Tongue (tissue), 2 donors: ENCODE measurements around the gene MCM5. TPM values are rescaled to one million over a fixed set of nuclear protein-coding genes. Genes with fewer than 3 reads are reported as not detected.
A peak's percentile ranks its signal among the peaks of the same experiment; 100 is the strongest.
"Not testable (repeated sequence)": the region's sequence is repeated elsewhere in the genome, so short reads cannot be mapped to it uniquely, and the experiment has no call there.

Experiments used
- DNase-seq: peaks from one replicate; pipeline ENCODE4 v3.0.0-alpha.2; 2015
- total RNA-seq: library from RNA; depleted of rRNA; stranded (reverse); fragments of >200 nt; gene quantifications from one replicate; pipeline ENCODE4 v1.2.3, GENCODE V29; 2014

MCM5 gene
- total RNA-seq, 1 donor from 2014 or later, result 26.7 TPM

DNA sequence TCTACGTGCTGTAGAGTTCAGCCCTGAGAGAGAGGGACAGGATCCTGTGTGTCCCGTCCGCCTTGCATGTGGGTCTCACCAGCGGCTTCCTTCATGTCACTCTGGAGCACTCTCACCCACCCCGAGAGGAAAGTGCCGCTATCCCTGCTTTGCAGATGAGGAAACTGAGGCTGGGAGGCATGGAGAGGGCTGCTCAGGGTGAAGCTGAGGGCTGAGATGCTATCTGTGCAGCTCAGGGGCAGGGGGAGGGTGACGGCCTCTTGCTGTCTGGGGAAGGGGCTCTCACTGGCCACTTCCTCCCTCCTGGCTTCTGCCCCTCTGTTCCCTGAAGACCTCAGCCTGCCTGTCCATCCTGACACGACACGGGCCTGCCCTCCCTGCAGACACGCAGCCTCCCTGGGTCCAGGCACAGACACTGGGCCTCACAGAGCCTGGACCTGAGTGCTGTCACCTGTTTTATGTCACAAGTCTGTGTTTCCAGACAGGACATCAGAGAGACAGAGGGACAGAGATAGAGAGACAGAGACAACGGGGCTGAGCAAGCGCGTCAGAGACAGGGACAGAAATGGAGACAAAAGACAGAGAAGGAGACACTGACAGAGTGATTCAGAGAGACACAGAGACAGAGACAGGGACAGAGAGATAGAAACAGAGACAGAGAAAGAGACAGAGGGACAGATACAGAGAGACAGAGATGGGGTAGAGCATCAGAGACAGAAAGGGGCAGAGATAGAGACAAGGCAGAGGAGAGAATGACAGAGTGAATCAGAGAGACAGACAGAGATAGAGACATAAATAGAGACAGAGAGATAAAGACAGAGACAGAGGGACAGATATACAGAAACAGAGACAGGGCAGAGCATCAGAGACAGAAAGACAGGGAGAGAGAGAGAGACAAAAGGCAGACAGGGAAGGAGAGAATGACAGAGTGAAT is 53.1 kb downstream of the MCM5 start:
- no peak for DNase-seq

DNA sequence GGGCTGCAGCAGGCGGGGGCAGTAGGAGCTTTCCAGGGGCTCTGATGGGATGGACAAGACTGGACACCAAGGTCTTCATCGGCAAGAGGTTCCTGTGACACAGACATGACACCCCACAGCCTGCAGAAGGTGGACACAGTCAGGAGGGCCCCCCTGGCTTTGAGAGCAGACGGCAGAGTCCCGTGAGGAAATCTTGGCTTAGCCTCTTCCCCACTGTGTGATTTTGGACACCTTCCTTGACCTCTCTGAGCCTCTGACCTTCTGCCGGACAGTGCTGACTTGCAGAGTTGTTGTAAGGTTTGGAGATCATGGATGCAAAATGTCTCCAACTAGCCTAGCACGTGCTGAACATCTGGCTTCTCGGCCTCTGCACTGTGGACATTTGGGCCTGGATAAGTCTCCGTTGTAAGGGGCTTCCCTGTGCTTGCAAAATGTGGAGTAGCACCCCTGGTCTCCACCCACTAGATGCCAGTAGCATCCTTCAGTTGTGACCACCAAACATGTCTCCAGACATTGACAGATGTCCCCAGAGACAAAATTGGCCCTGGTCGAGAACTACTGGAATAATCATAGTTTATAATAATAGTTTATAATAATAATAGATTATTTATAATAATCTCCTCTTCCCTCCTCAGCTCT is 54.6 kb downstream of the MCM5 start:
- DNase-seq, result no peak

DNA sequence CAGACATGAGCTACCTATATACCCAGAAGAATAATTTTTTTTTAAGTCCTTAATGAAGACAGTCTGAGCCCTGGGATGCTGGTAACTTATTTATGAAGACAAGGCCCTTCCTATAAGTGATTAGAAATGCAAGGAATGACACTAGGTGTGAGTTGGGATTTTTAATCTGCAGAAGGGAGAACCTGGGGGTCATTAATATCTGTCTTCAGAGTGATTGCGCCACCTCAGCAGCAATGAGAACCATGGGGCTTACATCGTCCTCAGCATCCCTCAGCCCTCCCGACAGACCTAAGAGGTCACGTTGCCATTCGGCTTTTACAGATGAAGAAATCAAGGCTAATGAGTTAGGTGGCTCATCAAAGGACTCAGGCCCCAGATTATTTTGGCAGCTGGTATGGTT is 55.6 kb downstream of the MCM5 start:
- no peak for DNase-seq

DNA sequence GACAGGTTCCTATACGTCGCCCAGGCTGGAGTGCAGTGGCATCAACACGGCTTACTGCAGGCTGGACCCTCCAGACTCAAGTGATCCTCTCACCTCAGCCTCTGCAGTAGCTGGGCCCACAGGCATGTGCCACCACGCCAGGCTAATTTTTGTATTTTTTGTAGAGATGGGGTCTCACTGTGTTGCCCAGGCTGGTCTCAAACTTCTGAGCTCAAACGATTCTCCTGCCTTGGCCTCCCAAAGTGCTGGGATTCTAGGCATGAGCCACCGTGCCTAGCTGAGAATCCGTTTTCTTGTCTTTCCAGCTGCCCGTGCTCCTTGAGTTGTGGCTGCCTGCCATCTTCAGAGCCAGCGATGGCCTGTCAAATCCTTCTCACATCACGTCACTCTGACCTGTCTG is 56.8 kb downstream of the MCM5 start:
- DNase-seq, result no peak

DNA sequence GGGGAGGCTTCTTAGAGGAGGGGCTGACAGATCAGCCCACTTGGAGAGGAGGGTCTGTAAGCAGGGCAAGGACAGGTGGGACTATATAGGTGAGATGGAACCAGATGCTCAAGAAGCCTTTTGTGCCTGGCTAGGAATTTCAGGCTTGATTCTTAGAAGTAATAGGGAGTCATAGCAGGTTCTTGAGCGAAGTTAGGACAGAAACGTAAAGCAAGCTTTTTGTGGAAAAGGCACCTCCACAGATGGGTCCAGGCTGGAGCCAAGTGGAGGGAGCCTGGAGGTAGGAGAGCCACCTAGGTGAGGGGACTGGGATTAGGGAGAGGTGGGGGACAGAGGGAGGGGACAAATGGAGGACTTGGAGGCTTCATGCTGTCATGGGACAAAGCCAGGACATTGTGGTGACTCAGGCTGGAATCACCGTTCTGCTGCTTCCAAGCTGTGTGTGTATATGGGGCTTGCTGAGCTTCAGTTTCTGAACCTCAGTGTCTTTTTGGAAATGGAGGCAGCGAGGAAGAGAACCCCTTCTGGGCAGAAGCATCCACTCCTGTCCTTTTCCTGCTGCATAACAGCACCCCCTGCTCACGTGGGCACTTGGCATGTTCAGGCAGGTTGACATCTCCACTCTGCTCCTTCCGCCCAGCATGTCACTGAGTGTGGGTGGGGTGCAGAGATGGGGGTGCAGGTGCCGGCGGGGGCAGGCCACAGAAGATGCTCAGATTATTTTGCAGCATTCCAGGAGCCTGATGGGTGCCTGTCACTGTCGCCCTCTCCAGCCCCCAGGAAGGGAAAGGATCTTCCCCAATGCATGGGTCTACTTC is 58.0 kb downstream of the MCM5 start:
- no peak for DNase-seq

DNA sequence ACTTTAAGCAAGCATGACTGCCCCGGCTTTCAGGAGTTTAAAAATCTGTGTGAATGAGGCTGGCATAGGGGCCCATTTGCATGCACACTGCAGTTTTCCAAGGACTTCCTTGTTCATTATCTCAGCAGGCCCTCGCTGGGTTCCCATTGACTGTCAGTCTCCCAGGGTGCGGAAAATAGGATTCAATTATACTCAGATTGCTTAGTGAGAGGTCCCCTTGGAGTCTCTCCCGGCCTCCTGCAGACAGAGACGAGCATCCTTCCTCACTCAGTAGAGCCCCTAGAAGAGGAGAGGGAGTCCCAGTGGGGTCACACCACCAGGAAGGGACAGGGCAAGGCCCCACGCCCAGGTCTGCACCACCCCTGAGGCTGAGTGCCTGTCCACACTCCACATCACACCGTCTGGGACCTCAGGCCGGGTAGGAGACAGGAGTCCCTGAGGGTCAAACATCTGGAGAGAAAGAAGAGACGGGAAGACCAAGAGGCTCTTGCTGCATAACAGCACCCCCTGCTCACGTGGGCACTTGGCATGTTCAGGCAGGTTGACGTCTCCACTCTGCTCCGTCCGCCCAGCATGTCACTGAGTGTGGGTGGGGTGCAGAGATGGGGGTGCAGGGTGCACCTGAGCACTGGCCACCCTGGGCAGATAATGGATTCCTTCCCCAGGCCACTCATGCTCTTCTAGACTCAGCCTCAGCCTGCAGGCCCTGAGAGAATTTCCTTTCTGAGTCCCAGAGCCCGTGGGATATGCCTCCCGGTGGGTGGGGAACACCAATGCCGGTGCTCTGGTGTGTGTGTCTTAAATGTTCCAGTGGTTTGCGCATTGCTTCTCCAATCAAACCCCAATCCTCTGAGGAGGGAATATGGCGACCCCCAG is 58.8 kb downstream of the MCM5 start:
- no peak for DNase-seq

DNA sequence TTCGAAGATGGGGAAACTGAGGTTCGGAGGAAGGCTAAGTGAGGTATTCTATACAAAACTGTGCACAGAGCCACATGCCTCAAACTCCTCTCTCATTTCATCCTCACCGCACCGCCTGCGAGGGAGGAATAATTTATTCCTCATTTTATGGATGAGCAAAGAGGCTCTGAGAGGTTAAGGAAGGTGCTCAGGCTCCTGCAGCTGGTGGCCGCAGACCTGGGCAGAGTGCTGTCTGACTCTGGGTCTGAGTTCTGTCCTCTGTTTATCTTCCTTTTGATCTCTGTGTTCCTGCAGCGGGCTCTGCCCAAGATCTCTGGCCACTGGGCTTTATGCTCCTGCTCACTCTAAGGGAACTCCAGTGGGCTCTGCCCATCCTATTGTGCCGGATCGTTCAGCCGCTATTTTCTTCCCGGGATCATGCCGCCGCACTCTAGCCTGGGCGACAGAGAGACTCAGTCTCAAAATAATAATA is 59.5 kb downstream of the MCM5 start:
- DNase-seq, result no peak

DNA sequence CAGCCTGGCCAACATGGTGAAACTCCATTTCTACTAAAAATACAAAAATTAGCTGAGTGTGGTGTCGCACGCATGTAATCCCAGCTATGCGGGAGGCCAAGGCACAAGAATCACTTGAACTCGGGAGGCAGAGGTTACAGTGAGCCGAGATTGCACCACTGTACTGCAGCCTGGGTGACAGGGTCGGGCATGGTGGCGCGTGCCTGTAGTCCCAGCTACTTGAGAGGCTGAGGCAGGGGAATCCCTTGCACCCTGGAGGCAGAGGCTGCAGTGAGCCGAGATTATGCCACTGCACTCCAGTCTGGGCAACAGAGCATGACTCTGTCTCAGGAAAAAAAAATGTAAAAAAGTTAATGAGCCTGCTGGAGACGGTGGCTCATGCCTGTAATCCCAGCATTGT is 60.0 kb downstream of the MCM5 start:
- DNase-seq, result not testable (repeated sequence)

DNA sequence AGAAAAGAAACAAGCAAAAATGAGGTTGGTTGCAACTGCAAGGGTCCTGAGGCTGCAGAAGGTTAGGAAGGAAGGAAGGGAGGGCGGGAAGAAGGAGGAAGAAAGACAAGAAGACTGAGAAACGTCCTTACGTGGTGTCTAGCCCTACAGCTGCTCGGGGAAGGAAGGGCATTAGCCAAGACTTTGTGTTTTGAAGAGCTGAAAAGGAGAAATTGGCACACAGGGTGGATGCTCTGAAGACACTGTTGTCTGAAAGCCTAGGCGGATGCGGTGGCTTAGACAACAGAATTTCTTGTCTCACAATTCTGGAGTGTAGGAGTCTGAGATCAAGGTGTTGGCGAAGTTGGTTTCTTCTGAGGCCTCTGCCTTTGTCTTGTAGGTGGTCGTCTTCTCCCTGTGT is 60.7 kb downstream of the MCM5 start:
- DNase-seq, result no peak

DNA sequence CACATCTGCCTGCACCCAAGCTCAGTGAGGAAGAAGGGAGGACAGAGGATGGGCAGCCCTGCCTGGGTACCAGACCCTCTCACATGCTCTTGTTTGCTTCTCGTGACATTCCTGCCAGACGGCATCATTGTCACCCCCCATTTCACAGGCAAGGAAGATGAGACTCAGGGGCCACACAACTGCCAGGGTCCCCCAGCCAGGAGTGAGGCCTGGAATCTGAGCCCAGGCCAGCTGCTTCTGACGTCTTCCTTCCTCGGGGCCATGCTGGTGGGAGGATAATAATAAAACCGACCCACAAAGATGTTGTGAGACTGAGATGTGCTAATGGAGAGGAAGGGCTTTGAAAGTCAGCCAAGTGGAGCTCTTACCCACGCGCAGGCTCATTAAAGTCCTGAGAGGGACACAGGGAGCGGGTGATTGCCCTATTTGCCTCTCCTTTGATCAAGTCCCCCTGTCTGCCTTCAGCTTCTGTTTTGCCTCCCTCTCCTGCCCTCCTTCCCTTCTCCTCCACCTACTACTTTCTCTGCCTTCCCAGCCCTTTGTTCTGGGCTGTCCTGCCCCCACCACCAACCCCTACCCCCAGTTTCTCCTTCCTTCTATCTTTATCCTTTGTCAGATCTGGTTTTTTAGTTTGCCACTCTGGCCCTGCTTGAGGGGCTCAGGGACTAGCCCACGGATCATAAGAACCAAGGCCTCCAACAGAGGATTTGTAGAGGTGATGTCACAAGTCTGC is 62.7 kb downstream of the MCM5 start:
- DNase-seq, result no peak

DNA sequence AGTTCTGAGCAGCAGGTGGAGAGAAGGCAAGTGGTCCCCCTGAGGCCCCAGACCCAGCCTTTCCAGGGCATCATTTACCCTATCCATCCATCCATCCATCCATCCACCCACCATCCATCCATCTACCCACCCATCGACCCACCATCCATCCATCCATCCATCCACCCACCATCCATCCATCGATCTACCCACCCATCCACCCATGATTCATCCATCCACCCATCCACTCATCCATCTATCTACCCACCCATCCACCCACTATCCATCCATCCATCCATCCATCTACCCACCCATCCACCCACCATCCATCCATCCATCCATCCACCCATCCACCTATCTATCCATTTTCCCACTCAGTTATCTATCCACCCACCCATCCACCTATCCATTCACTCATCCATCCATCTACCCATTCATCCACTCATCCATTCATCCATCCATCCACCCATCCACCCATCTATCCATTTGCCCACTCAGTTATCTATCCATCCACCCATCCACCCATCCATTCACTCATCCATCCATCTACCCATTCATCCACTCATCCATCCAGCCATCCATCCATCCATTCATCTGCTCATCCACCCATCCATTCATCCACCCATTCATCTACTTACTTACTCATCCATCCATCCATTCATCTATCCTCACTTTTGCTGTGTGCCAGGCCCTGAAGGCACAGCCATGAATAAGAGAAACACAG is 63.4 kb downstream of the MCM5 start:
- no peak for DNase-seq

DNA sequence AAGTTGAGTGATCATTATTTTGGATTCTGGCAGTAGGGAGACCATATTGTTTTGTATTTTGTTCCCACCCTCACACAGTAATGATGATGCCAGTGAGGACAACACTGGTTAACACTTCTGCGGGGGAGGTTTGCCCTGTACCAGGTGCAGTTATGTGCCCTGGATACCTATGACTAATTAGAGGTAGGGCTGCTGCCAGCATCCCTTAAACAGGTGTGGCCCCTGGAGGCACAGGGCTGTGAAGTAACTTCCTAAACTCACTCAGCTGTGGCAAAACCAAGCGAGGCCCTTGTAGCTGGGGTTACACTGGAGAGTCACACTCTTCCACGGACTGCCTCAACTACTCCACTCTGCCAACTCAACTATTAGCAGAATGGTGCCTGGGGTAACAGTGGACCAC is 64.5 kb downstream of the MCM5 start:
- no peak for DNase-seq

DNA sequence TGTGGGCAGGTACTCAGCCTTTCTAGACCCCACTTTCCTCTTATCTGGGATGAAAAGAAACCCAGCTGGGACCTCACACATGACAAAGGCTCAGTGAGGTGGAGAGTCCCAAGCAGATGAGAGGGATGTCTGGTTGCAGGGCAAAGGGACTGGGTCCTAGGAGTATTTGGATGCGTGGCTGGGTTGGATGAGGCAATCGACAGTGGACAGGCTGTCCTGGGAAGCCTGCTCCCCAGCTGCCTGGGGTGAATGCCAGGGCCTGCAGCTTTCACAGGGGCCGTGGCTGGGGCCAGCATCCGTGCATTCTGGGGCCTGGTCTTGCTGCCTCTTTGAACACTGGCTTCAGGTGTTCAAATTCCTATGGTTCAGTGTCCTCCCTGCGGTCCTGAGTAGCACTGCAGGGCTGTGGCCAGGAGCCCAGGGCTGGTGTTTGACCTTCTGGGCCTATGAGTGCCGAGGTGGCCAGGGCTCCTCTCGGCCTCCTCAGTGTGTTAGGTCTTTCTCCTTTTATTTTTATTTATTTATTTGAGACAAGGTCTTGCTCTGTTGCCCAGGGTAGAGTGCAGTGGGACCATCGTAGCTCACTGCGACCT is 65.3 kb downstream of the MCM5 start:
- no peak for DNase-seq

DNA sequence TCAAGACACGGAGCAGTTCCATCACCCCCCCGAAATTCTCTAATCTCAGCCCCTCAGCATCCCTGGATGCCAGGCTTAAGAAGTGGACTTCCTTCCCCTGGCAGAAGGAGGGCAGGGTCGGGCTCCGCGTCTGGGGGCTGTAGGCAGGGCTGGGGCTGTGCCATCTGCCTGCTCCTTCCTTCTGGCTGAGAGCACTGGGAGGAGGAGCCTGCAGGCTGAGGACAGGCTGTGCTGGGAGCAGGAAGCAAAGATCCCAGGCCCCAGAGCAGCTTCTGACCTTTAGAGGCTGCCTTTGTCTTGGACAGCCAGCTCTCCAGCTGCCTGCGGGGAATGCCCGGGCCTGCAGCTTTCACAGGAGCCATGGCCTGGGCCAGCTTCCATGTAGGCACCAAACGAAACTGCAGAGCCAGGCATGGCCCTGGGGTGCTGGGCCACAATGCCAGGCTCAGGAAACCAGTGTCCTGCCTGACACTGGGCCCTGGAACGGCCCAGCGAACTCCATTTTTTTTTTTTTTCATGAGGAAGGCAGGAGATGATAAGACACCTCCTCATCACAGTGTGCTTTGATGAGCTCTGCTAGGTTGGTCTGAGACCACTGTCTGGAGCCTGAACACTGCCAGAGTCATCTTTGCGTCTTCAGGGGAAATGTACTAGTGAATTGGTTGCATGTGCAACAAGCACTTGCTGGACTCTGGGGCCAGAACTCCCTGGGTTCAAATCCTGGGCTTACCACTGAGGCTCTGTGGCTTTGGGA is 67.9 kb downstream of the MCM5 start:
- DNase-seq, result peak; percentile 52

DNA sequence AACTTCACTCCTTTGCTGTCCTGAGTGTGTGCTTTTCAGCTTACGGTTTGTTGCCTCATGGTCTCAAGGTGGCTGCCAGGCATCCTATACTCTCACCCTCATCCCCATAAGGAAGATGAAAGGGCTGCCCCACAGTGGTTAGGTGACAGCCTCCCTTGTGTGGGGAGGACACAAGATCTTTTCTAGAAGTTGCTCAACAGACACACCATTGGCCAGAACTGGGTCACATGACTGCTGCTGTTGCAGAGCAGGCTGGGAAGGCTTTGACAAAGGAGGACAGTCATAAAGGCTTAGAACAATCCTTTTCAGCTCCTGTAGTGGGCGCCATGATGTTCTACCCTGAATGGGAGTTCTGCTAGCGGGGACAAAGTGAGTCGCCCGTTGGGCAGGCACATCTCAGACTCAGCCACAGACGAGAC is 71.0 kb downstream of the MCM5 start:
- no peak for DNase-seq

DNA sequence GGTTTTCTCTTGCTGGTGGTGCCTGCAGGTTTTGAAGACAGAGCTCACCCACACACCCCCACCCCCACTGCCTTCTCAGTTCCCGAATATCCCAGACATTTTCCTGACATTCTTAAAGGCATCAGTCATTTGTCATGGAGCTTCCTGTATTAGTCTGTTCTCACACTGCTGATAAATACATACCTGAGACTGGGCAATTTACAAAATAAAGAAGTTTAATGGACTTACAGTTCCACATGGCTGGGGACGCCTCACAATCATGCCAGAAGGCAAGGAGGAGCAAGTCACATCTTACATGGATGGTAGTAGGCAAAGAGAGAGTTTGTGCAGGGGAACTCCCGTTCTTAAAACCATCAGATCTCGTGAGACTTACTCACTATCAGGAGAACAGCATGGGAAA is 71.6 kb downstream of the MCM5 start:
- not testable (repeated sequence) for DNase-seq

DNA sequence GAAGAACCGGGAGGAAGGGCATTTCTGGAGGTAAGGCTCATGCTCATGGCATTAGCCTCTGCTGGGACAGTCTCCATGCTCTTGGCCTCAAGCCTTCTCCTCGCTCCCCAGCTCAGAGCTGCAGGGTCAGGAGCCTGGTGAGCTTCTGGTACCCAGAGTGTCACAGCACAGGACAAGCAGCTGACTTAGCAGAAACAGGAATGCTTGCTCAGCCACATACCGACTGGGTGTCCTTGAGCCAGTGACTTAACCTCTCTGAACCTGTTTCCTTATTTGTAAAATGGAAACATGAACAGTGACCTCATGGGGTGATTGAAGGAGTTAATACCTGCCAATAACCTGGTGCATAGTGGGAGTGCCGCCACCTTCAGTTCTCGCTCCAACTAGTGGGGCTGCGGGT is 72.5 kb downstream of the MCM5 start:
- DNase-seq, result no peak

DNA sequence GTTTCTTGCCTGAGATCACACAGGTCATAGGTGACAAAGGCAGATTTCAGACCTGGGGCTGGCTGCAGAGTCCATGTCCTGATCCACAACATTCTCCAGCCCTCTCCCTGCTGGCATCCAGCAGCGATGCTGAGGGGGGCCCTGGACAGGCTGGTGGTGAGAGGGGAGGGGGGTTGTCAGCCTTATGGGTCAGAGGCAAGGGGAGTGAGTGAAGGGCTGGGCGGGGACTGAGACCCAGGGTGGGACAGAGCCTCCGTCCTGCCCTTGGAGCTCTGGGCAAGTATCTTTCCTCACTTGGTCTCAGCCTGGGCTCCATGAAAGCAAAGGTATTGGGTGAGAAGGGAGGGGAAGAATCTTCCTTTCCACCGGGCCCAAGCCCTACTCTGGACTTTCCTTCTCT is 74.0 kb downstream of the MCM5 start:
- no peak for DNase-seq
